ENCODE data around the gene AREG. TPM values are rescaled to one million over a fixed set of nuclear protein-coding genes. Genes with fewer than 3 reads are reported as not detected.

The AREG gene
- total RNA-seq, 1 experiment from 2014 or later, result 739 TPM

GRCh38 chr4:74456056-74456744 is 11.3 kb downstream of the AREG start (continued):
- TF ChIP-seq, protein P1, sequence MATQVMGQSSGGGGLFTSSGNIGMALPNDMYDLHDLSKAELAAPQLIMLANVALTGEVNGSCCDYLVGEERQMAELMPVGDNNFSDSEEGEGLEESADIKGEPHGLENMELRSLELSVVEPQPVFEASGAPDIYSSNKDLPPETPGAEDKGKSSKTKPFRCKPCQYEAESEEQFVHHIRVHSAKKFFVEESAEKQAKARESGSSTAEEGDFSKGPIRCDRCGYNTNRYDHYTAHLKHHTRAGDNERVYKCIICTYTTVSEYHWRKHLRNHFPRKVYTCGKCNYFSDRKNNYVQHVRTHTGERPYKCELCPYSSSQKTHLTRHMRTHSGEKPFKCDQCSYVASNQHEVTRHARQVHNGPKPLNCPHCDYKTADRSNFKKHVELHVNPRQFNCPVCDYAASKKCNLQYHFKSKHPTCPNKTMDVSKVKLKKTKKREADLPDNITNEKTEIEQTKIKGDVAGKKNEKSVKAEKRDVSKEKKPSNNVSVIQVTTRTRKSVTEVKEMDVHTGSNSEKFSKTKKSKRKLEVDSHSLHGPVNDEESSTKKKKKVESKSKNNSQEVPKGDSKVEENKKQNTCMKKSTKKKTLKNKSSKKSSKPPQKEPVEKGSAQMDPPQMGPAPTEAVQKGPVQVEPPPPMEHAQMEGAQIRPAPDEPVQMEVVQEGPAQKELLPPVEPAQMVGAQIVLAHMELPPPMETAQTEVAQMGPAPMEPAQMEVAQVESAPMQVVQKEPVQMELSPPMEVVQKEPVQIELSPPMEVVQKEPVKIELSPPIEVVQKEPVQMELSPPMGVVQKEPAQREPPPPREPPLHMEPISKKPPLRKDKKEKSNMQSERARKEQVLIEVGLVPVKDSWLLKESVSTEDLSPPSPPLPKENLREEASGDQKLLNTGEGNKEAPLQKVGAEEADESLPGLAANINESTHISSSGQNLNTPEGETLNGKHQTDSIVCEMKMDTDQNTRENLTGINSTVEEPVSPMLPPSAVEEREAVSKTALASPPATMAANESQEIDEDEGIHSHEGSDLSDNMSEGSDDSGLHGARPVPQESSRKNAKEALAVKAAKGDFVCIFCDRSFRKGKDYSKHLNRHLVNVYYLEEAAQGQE (IDR thresholded peaks at IDR 0.05; ENCODE audit: low read depth), result no peak
- TF ChIP-seq JUND (IDR thresholded peaks at IDR 0.05), result peak; percentile 81
- peak; percentile 37 for TF ChIP-seq FOSL1 (IDR thresholded peaks at IDR 0.05; ENCODE audit: low read depth)
- TF ChIP-seq, protein P2, sequence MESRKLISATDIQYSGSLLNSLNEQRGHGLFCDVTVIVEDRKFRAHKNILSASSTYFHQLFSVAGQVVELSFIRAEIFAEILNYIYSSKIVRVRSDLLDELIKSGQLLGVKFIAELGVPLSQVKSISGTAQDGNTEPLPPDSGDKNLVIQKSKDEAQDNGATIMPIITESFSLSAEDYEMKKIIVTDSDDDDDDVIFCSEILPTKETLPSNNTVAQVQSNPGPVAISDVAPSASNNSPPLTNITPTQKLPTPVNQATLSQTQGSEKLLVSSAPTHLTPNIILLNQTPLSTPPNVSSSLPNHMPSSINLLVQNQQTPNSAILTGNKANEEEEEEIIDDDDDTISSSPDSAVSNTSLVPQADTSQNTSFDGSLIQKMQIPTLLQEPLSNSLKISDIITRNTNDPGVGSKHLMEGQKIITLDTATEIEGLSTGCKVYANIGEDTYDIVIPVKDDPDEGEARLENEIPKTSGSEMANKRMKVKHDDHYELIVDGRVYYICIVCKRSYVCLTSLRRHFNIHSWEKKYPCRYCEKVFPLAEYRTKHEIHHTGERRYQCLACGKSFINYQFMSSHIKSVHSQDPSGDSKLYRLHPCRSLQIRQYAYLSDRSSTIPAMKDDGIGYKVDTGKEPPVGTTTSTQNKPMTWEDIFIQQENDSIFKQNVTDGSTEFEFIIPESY (IDR thresholded peaks at IDR 0.05; ENCODE audit: extremely low read depth, insufficient replicate concordance, low read length), result peak; percentile 71
- peak; percentile 33 for TF ChIP-seq RAD21 (IDR thresholded peaks at IDR 0.05; ENCODE audit: low read depth)

DNA sequence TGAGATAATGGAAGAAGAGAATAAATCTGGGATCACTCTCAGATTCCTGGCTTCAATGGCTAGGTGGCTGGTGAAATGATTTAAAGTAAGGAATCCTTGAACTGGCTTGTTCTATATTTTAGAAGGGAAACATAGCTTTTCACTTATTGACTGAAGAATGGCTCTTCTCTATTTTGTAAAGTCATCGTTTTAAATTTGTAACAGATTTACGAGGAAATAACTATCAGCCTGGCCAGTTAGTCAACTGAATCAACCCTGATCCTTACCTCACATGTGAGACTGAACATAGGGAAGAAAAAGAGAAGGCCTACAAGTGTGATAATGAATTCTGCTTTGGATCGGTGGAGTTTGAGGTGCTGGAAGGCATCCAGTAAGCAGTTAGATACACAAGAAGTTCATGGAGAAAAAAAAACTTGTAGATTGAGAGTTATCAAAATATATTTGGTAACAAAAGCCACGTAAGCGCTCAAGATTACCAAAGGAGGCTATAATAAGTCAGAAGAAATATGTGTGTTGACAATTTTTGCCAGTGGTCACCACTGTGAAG is 12.0 kb downstream of the AREG start:
- ChIA-PET RAD21 (ENCODE audit: low non-redundant PET in 1 of 2, low total read pairs in 2 of 2, uncharacterized antibody in 2 of 2, unreplicated experiment in 2 of 2) (no interaction called here), POLR2A (interaction anchor here (0.6 to 3.5 kb wide), 19 partner anchors 8 to 218 kb away, joined by 3 to 25 read pairs (median 5); partner anchors contain the start of gene AREG), CTCF (interaction anchor here (1.5 to 1.8 kb wide), 2 partner anchors 75 to 214 kb away, joined by 5 to 6 read pairs; no protein-coding TSS in a partner anchor)
- ATAC-seq, result no peak; the same call in 1 of the 2 replicates
- peaks cover 15% of the 10 kb centered on the region for H3K79me2 ChIP-seq (ENCODE audit: insufficient read depth, low read length)
- no peaks in the 10 kb centered on the region for H3K27me3 ChIP-seq (ENCODE audit: insufficient read depth, low read length)
- 0 out of 2 replicates have a peak, but pooled peaks have one; percentile 9 for TF ChIP-seq FOSL1 (IDR thresholded peaks at IDR 0.05; ENCODE audit: low read depth)
- no peak for TF ChIP-seq POLR2A (IDR thresholded peaks at IDR 0.05; ENCODE audit: borderline replicate concordance, extremely low read depth, insufficient read depth, insufficient read length)
- H2AFZ ChIP-seq (ENCODE audit: low read depth, low read length, poor library complexity, severe bottlenecking), result no peak overlapping the region
- peak overlapping the region; percentile 85; the same call in 1 of the 2 replicates for H3K27ac ChIP-seq (ENCODE audit: low read depth, low read length)
- peaks cover 34 to 60% of the 10 kb centered on the region in 2 experiments for H3K4me1 ChIP-seq (ENCODE audit: control insufficient read depth in 1 of 2, insufficient read depth in 2 of 2, low read length in 2 of 2)
- peaks cover 20 to 24% of the 10 kb centered on the region in 2 experiments; a peak in 3 of 4 replicates for H3K36me3 ChIP-seq (ENCODE audit: control insufficient read depth in 1 of 2, insufficient read depth in 2 of 2, low read length in 2 of 2)
- BruUV-seq (replicated peaks), result no TSS peak
- H3K9me3 ChIP-seq (ENCODE audit: control insufficient read depth in 1 of 2, insufficient read depth in 1 of 2, low read depth in 1 of 2, low read length in 2 of 2), result peaks cover 0 to 5% of the 10 kb centered on the region in 2 experiments; a peak in 2 of 4 replicates
- no peak for DNase-seq (ENCODE audit: low read depth, low spot score)
- H3K9me2 ChIP-seq (ENCODE audit: insufficient read depth), result no peaks in the 10 kb centered on the region
- H3K9ac ChIP-seq (ENCODE audit: low read length), result no peak overlapping the region
- H4K20me1 ChIP-seq (ENCODE audit: insufficient read depth), result no peaks in the 10 kb centered on the region
- H3K4me3 ChIP-seq (replicated peaks in 1 of 2; ENCODE audit: low read depth in 1 of 2, low read length in 2 of 2), result no peak overlapping the region
- H3K4me2 ChIP-seq (ENCODE audit: low read length), result peak overlapping the region; percentile 7; the same call in 1 of the 2 replicates
- intact Hi-C loops (cut with micrococcal nuclease), result loop anchor here (2.0 kb wide), 2 partner anchors 166 to 214 kb away; no protein-coding TSS in a partner anchor

All from HCT116 (cell line).